Measurements from ENCODE around the gene PDXP.
"Not testable (repeated sequence)": the region's sequence is repeated elsewhere in the genome, so short reads cannot be mapped to it uniquely, and the experiment has no call there.

PDXP gene, protein sequence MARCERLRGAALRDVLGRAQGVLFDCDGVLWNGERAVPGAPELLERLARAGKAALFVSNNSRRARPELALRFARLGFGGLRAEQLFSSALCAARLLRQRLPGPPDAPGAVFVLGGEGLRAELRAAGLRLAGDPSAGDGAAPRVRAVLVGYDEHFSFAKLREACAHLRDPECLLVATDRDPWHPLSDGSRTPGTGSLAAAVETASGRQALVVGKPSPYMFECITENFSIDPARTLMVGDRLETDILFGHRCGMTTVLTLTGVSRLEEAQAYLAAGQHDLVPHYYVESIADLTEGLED

DNA sequence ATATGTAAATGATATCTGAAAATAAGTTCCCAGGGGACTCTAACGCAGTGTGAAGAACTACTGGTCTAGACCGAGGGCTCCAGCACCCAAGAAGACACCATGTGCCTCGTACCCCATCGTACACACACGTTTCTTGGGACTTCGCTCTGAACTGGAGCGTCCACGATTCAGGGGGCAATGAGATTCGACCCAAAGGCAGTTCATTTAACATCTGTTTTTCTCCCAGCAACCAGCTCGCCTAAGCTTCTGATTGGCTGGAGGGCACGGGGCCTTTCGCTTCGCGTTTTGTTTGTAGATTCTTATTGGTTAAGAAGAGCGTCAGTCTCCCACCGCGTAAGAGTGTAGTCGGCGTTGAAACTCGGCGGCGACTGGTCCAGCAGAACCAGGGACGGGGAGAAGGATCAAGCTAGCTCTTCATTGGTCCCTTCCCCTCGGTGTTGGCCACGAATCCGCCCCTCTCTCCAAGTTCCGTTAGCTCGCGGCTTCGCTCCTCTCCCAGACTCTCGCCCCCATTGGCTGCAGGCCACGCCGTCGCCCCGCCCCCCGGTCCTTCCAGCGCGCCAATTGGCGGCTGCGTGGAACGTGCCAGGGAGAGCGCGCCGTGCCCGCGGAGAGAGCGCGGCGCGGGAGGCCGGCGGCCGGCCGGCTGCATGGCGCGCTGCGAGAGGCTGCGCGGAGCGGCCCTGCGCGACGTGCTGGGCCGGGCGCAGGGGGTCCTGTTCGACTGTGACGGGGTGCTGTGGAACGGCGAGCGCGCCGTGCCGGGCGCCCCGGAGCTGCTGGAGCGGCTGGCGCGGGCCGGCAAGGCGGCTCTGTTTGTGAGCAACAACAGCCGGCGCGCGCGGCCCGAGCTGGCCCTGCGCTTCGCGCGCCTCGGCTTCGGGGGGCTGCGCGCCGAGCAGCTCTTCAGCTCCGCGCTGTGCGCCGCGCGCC is at the start of gene PDXP:
TSS of gene PDXP (plus strand) at position 591 of the 933 bp plus-strand sequence. CDS start at position 651, 60 bp downstream.
- peaks cover 41% of the 10 kb centered on the region for H3K4me1 ChIP-seq (ENCODE audit: control insufficient read depth, insufficient read depth, low read length)
- H3K36me3 ChIP-seq (ENCODE audit: control insufficient read depth in 2 of 2, insufficient read depth in 2 of 2, low read length in 2 of 2) = no peaks in the 10 kb centered on the region
- H3K9me3 ChIP-seq (ENCODE audit: control insufficient read depth in 2 of 2, low read length in 2 of 2) = no peaks in the 10 kb centered on the region
- H3K27me3 ChIP-seq (ENCODE audit: control insufficient read depth in 1 of 2, insufficient read depth in 2 of 2, low read length in 2 of 2) = no peaks in the 10 kb centered on the region
- peak within 1 kb of the TSS; percentile 74 to 83 for H3K4me3 ChIP-seq (ENCODE audit: low read length in 2 of 2)
- peak within 1 kb of the TSS; percentile 64 to 80 for H3K9ac ChIP-seq (ENCODE audit: low read length in 2 of 2)
- peak within 1 kb of the TSS; percentile 91 for H3K27ac ChIP-seq (ENCODE audit: low read length)

DNA sequence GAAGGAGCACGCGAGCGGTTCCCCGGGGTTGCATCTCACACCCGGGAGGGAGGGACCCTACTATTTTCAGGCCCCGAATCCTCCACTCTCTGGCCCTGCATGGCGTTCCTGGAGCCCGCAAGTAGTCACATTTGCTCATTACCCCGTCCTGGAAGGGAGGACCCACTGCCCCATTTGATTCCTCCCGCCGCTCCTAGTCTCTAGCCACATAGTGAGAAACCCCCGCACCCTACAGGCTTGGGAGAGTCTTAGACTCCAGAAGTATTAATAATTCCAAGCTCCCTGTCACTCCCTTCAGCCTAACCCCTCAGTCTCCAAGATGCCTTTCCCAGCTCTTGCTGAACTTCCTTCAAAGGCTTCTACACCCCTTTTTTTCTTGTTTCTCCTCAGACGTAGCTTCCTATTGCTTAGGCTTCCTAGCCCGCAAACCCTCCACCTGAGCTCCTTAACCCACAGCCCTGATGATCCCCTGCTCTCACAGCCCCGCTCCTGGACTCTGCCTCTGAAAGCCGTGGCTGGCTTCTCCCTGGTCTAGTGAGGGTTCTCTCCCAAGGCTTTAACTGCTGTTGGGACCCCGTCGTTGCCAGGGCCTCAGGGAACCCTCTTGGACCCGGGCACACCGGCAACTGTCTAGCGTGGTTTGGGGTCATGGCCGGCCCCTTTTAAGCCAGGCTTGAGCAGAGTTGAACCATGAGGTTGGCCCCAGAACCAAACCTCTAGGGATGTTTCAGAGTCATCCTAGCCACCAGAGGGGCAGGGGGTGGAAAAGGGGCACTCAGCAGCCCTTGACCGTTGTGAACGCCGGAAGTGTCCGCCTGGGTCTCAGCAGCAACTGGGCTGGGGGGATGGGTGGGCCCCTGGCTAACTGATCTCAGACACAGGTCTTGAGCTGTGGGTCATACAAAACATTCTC is 49.0 kb upstream of the PDXP start:
- peaks cover 3 to 4% of the 10 kb centered on the region in 2 donors for H3K36me3 ChIP-seq (ENCODE audit: control insufficient read depth in 2 of 2, insufficient read depth in 2 of 2, low read length in 2 of 2)
- no peaks in the 10 kb centered on the region for H3K9me3 ChIP-seq (ENCODE audit: control insufficient read depth in 2 of 2, low read length in 2 of 2)
- peak overlapping the region; percentile 77 to 90 for H3K4me3 ChIP-seq (ENCODE audit: low read length in 2 of 2)
- H3K27me3 ChIP-seq (ENCODE audit: control insufficient read depth in 1 of 2, insufficient read depth in 2 of 2, low read length in 2 of 2) = peaks cover 0 to 4% of the 10 kb centered on the region in 2 donors
- peak overlapping the region; percentile 87 to 90 for H3K9ac ChIP-seq (ENCODE audit: low read length in 2 of 2)
- peak overlapping the region; percentile 96 for H3K27ac ChIP-seq (ENCODE audit: low read length)
- H3K4me1 ChIP-seq (ENCODE audit: control insufficient read depth, insufficient read depth, low read length) = peaks cover 40% of the 10 kb centered on the region

DNA sequence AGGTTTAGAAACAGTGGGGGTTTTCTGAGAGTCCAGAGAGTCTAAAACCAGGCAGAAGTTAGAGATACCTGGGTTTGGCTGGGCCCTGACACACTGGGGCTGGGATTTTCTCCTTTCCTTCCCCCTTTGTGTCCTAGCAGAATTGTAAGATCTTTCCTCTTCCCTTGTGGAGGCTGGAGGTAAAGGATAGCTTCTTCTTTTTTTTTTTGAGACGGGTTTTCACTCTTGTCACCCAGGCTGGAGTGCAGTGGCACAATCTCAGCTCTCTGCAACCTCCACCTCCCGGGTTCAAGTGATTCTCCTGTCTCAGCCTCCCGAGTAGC is 48.4 kb upstream of the PDXP start:
- H3K4me1 ChIP-seq (ENCODE audit: control insufficient read depth, insufficient read depth, low read length) = peaks cover 40% of the 10 kb centered on the region
- H3K9me3 ChIP-seq (ENCODE audit: control insufficient read depth in 2 of 2, low read length in 2 of 2); H3K36me3 ChIP-seq (ENCODE audit: control insufficient read depth in 2 of 2, insufficient read depth in 2 of 2, low read length in 2 of 2); H3K27me3 ChIP-seq (ENCODE audit: control insufficient read depth in 1 of 2, insufficient read depth in 2 of 2, low read length in 2 of 2): not testable (repeated sequence)
- H3K4me3 ChIP-seq (ENCODE audit: low read length in 2 of 2) = peak overlapping the region; percentile 77 to 90
- H3K27ac ChIP-seq (ENCODE audit: low read length) = peak overlapping the region; percentile 96
- peak overlapping the region; percentile 87 to 90 for H3K9ac ChIP-seq (ENCODE audit: low read length in 2 of 2)

DNA sequence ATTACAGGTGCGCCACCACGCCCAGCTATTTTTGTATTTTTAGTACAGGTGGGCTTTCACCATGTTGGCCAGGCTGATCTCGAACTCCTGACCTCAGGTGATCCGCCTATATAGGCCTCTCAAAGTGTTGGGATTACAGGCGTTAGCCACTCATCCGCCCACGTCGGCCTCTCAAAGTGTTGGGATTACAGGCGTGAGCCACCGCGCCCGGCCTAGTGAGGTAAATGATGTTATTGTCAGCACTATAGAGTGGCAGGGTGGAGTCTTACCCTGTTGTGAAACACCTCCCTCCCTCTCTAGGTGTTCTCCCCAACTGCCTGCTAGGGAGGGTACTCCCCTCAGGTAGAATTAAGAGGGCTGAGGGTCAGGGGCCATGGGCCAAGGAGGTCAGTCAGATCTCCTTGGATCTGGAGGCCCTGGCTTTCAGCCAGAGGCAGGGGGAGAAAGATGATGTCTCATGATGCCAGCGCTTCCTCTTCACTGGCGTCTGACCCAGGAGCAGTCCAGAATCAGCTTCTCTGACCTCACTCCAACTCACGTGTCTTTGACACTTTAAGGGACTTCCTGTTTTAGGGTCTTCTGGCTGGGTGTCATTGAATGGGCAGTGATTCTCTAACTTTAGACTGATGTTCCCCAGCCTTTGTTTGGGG is 47.9 kb upstream of the PDXP start:
- H3K9me3 ChIP-seq (ENCODE audit: control insufficient read depth in 2 of 2, low read length in 2 of 2) = no peaks in the 10 kb centered on the region
- H3K4me3 ChIP-seq (ENCODE audit: low read length in 2 of 2) = no peak overlapping the region
- peaks cover 4 to 5% of the 10 kb centered on the region in 2 donors for H3K36me3 ChIP-seq (ENCODE audit: control insufficient read depth in 2 of 2, insufficient read depth in 2 of 2, low read length in 2 of 2)
- no peak overlapping the region for H3K27ac ChIP-seq (ENCODE audit: low read length)
- H3K9ac ChIP-seq (ENCODE audit: low read length in 2 of 2) = no peak overlapping the region
- peaks cover 40% of the 10 kb centered on the region for H3K4me1 ChIP-seq (ENCODE audit: control insufficient read depth, insufficient read depth, low read length)
- no peaks in the 10 kb centered on the region for H3K27me3 ChIP-seq (ENCODE audit: control insufficient read depth in 1 of 2, insufficient read depth in 2 of 2, low read length in 2 of 2)

DNA sequence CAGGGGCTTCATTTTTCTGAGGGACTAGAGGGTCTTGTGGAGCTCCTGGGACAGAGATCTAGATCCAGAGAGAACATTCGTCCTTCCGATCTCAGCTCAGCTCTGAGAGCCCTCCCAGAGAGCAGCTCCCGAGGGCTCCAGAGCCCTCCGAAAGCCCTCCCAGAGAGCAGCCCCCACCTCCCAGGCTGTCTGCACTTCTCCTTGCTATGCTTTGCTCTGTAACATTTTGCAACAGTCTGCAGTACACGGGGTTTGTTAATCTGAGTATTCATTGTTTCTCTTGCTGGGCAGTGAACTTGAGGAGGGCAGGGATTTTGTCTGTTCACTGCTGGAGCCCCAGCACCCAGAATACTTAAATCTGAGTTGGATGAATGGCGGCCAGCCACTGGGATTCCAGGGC is 47.3 kb upstream of the PDXP start:
- Histone ChIP-seq H3K9me3 (ENCODE audit: control insufficient read depth in 2 of 2, low read length in 2 of 2) (no peaks in the 10 kb centered on the region), H3K27me3 (ENCODE audit: control insufficient read depth in 1 of 2, insufficient read depth in 2 of 2, low read length in 2 of 2) (no peaks in the 10 kb centered on the region), H3K4me1 (ENCODE audit: control insufficient read depth, insufficient read depth, low read length) (peaks cover 40% of the 10 kb centered on the region), H3K9ac (ENCODE audit: low read length in 2 of 2) (no peak overlapping the region), H3K4me3 (ENCODE audit: low read length in 2 of 2) (no peak overlapping the region), H3K36me3 (ENCODE audit: control insufficient read depth in 2 of 2, insufficient read depth in 2 of 2, low read length in 2 of 2) (peaks cover 6% of the 10 kb centered on the region in 2 donors), H3K27ac (ENCODE audit: low read length) (no peak overlapping the region)

DNA sequence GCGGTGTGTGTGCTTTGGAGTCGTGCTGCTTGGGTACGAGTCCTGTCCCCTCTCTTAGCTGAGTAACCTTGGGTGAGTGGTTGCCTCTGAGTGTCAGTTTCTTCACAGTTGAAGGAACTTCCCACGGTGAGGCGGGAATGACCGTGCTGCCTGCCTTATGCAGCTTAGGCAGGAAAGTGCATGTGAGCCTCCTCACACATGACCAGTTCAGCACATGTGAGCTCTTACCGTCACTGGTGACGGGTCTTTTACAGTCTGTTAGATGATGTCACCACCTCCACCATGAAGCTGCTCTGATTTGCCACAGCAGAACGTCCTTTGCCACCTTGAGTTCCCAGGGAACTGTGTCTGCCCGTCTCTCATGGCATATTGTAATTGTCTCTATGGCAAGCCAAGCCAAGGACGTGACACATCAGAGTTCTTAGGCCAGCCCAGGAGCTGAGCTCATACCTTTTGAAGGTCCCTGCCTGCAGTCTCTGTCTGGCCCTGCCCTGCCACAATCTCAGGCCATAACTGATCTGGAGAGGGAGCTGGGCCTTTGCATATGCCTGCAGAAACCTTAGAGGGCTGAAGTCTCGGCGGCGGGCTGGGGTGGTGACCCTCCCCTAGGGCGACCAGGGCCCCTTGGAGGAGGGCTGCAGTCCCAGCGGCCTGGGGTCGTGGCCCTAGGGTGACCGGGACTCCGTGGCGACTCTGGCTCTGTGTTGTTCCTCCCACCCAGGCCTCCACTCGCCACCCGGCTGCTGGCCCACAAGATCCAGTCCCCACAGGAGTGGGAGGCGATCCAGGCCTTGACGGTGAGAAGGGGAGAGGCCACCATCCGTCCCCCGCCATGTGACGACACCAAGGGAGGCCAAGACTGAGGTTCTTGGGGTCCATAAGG is 42.1 kb upstream of the PDXP start:
- H3K4me1 ChIP-seq (ENCODE audit: control insufficient read depth, insufficient read depth, low read length) = peaks cover 8% of the 10 kb centered on the region
- H3K27me3 ChIP-seq (ENCODE audit: control insufficient read depth in 1 of 2, insufficient read depth in 2 of 2, low read length in 2 of 2) = no peaks in the 10 kb centered on the region
- peaks cover 35 to 36% of the 10 kb centered on the region in 2 donors for H3K36me3 ChIP-seq (ENCODE audit: control insufficient read depth in 2 of 2, insufficient read depth in 2 of 2, low read length in 2 of 2)
- no peaks in the 10 kb centered on the region for H3K9me3 ChIP-seq (ENCODE audit: control insufficient read depth in 2 of 2, low read length in 2 of 2)
- H3K4me3 ChIP-seq (ENCODE audit: low read length in 2 of 2) = no peak overlapping the region
- no peak overlapping the region for H3K27ac ChIP-seq (ENCODE audit: low read length)
- H3K9ac ChIP-seq (ENCODE audit: low read length in 2 of 2) = no peak overlapping the region

DNA sequence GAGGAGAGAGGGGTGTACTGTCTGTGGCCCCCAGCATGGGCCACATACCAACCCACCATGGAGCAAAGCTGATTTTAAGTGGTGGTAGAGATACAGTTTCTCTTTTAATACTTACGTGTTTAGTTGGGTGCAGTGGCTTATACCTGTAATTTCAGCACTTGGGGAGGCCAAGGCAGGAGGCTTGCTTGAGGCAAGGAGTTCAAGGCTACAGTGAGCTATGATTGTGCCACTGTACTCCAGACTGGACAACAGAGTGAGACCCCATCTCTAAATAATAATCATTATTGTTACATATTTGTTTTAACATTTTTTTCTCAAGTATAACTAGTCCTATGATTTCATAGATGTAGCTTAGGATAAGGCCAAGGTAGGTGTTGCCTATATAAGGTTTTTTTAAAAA is 41.1 kb upstream of the PDXP start:
- Histone ChIP-seq H3K27ac (ENCODE audit: low read length) (no peak overlapping the region), H3K4me3 (ENCODE audit: low read length in 2 of 2) (no peak overlapping the region), H3K4me1 (ENCODE audit: control insufficient read depth, insufficient read depth, low read length) (peaks cover 8% of the 10 kb centered on the region), H3K36me3 (ENCODE audit: control insufficient read depth in 2 of 2, insufficient read depth in 2 of 2, low read length in 2 of 2) (peaks cover 35 to 36% of the 10 kb centered on the region in 2 donors), H3K27me3 (ENCODE audit: control insufficient read depth in 1 of 2, insufficient read depth in 2 of 2, low read length in 2 of 2) (no peaks in the 10 kb centered on the region), H3K9ac (ENCODE audit: low read length in 2 of 2) (no peak overlapping the region), H3K9me3 (ENCODE audit: control insufficient read depth in 2 of 2, low read length in 2 of 2) (no peaks in the 10 kb centered on the region)

DNA sequence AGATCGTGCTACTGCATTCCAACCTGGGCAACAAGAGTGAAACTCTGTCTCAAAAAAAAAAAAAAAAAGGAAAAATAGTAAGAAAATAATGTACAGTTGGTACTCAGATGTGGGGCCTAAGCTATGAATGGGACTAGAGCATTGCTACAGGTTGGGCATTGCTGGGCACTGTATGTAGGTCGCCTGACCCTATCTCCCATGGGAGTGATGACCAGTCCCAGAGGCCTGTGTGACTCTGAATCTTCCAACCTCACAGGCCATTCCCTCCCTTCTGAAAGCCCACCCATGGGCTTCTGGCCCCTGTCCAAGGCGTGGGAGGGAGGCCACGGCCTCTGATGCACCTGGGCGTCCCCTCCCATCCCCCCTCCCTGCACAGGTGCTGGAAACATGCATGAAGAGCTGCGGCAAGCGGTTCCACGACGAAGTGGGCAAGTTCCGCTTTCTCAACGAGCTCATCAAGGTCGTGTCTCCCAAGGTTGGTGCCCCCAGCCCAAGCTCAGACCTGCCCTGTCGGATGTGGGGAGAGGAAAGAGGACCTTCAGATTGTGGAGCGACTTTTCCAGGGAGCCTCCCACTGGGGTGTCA is 40.4 kb upstream of the PDXP start:
- Histone ChIP-seq H3K27me3 (ENCODE audit: control insufficient read depth in 1 of 2, insufficient read depth in 2 of 2, low read length in 2 of 2) (no peaks in the 10 kb centered on the region), H3K9ac (ENCODE audit: low read length in 2 of 2) (no peak overlapping the region), H3K4me3 (ENCODE audit: low read length in 2 of 2) (no peak overlapping the region), H3K9me3 (ENCODE audit: control insufficient read depth in 2 of 2, low read length in 2 of 2) (no peaks in the 10 kb centered on the region), H3K4me1 (ENCODE audit: control insufficient read depth, insufficient read depth, low read length) (peaks cover 6% of the 10 kb centered on the region), H3K36me3 (ENCODE audit: control insufficient read depth in 2 of 2, insufficient read depth in 2 of 2, low read length in 2 of 2) (peaks cover 35 to 36% of the 10 kb centered on the region in 2 donors), H3K27ac (ENCODE audit: low read length) (no peak overlapping the region)

DNA sequence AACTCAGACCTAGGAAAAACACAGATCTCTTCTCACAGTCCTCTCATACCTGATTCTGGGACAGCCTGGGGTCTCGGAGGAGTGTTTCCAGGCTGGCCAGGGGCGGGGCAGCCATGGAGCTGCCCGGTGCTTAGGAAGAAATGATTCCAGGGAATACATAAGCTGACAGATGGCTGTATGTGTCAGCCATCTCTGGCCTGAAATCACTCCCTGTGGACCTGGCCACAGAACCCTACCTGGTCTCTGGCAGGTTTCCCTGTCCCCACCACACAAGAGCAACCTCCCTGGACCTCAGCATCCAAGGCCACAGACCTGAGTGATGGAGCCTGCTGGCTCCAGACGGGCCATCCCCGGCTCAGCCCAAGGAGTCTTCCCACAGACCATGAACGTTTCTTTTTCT is 39.8 kb upstream of the PDXP start:
- Histone ChIP-seq H3K36me3 (ENCODE audit: control insufficient read depth in 2 of 2, insufficient read depth in 2 of 2, low read length in 2 of 2) (peaks cover 38 to 39% of the 10 kb centered on the region in 2 donors), H3K27me3 (ENCODE audit: control insufficient read depth in 1 of 2, insufficient read depth in 2 of 2, low read length in 2 of 2) (no peaks in the 10 kb centered on the region), H3K4me3 (ENCODE audit: low read length in 2 of 2) (no peak overlapping the region), H3K9ac (ENCODE audit: low read length in 2 of 2) (no peak overlapping the region), H3K27ac (ENCODE audit: low read length) (no peak overlapping the region), H3K9me3 (ENCODE audit: control insufficient read depth in 2 of 2, low read length in 2 of 2) (no peaks in the 10 kb centered on the region), H3K4me1 (ENCODE audit: control insufficient read depth, insufficient read depth, low read length) (peaks cover 6% of the 10 kb centered on the region)
